NCI-H2196 (cell line): ENCODE results near the gene AKAP11.
"Not testable (repeated sequence)": the region's sequence is repeated elsewhere in the genome, so short reads cannot be mapped to it uniquely, and the experiment has no call there.

Experiments
- DNase-seq: peaks from one replicate; lab custom pipeline; 2025; ENCODE audit not compliant: unreplicated experiment; lab: John Stamatoyannopoulos, UW

Gene AKAP11

GRCh38 chr13:42272115-42272803 is at the start of gene AKAP11:
Gene AKAP11 (plus strand): TSS chr13:42272152. CDS start chr13:42286349, 14,197 bp downstream.
- no peak for DNase-seq

DNA sequence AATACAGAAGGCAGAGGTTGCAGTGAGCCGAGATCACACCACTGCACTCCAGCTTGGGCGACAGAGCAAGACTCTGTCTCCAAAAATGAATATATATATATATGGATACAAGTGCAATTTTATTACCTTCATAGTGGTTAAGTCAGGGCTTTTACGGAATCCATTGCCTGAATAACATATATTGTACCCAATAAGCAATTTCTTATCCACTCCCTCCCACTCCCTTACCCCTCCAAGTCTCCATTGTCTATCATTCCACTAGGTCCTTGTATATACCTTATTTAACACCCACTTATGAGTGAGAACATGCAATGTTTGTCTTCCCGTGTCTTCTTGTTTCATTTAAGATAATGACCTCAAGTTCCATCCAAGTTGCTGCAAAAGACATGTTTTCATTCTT is 48.3 kb upstream of the AKAP11 start:
- DNase-seq, result no peak

DNA sequence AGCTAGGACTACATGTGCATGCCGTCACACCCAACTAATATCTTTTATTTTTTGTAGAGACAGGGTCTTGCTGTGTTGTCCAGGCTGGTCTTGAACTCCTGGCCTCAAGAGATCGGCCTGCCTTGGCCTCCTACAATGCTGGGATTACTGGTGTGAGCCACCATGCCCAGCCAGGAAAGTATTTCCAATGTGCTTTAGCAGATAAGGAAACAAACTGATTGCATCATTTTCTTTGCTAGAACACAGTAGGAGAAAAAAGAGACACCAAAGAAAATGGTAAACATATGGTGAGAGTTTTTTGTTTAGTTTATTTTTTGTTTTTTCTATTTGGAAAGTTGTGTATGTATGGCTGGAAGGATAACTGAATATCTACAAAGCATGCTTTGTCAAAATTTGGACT is 46.9 kb upstream of the AKAP11 start:
- DNase-seq, result no peak

DNA sequence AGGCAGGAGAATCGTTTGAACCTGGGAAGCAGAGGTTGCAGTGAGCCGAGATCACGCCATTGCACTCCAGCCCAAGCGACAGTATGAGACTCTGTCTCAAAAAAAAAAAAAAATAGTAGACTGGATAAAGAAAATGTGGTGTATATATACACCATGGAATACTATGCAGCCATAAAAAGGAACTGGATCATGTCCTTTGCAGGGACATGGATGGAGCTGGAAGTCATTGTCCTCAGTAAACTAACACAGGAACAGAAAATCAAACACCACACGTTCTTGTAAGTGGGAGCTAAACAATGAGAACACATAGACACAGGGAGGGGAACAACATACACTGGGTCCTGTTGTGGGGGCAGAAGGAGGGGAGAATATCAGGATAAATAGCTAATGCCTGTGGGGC is 45.2 kb upstream of the AKAP11 start:
- DNase-seq, result not testable (repeated sequence)

- DNase-seq, result no peak
Observed at GRCh38 chr13:42228527-42228926, 43.4 kb upstream of the AKAP11 start.

DNA sequence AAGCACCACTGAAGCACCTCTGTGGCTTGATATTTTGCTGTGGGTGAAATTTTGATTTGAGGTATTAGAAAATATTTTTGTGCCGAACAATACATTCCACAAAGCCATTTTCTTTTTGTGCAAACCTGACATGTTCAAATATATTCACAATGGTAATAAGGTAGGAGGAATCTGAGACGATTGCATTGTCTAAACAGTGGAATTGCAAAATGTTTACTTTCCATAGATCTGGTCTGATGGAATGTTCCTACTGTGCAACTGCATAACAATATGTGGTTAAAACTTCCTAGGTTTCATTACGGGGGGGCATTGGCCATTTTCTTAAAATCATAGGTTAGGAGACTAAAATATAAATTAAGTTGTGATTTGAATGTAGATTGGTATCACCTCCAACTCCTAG is 42.7 kb upstream of the AKAP11 start:
- DNase-seq, result no peak

DNA sequence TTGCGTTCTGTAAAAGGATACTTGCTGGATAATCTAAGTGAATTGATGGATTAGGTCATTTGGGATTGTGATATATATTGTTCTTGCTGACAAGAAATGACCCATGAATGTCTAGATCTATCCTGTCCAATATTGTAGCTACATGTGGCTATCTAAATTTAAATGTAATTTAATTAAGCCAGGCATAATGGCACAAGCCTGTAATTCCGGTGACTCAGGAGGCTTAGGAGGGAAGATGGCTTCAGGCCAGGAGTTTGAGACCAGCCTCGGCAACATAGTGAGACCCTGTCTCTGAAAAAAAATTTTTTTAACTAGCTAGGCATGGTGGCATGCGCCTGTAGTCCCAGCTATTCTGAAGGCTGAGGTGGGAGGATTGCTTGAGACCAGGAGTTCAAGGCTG is 39.3 kb upstream of the AKAP11 start:
- DNase-seq, result no peak

GRCh38 chr13:42233726-42234125 is 38.2 kb upstream of the AKAP11 start:
- no peak for DNase-seq

- no peak for DNase-seq
Observed at GRCh38 chr13:42239161-42239560, 32.8 kb upstream of the AKAP11 start.

GRCh38 chr13:42239644-42240043 is 32.3 kb upstream of the AKAP11 start:
- no peak for DNase-seq

- DNase-seq, result no peak
Observed at GRCh38 chr13:42246541-42246940, 25.4 kb upstream of the AKAP11 start.

DNA sequence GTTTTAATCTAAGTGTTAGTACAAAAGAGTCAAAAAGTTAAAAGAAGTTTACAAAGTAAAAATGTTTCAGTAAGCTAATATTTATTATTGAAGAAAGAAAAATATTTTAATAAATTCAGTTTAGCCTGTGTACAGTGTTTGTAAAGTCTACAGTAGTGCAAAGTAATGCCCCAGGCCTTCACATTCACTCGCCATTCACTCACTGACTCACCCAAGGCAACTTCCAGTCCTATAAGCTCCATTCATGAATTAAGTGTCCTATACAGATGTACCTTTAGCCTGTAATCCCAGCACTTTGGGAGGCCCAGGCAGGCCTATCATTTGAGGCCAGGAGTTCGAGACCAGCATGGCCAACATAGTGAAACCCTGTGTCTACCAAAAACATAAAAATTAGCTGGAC is 24.1 kb upstream of the AKAP11 start:
- DNase-seq, result no peak

DNA sequence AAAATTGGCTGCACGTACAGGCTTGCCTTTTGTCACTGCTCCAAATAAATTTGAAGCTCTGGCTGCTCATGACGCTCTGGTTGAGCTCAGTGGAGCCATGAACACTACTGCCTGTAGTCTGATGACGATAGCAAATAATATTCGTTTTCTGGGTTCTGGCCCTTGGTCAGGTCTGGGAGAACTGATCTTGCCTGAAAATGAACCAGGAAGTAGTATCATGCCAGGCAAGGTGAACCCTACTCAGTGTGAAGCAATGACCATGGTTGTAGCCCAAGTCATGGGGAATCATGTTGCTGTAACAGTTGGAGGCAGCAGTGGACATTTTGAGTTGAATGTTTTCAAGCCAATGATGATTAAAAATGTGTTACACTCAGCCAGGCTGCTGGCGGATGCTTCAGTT is 16.1 kb upstream of the AKAP11 start:
- DNase-seq, result no peak

DNA sequence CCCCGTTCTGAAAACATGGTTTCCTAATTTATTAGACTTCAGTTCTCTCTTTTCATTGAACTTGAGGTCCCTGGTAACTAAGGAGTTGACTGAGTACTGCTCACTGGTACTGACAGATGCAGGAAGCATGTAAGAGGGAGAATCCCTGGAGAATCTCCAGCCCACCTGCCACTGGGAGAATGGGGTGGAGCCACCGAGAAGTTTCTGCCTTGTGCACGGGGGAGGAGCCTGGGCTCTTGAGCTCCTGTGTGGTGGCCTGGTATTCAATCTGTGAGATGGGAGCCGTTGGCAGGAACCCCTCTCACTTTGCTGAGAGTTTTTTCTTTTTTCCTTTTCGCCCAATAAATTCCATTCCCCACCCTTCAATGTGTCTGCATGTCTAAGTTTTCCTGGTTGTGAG is 13.2 kb upstream of the AKAP11 start:
- no peak for DNase-seq

GRCh38 chr13:42259515-42259914 is 12.4 kb upstream of the AKAP11 start:
- no peak for DNase-seq

- no peak for DNase-seq
Observed at GRCh38 chr13:42260903-42261654, 10.9 kb upstream of the AKAP11 start.

- no peak for DNase-seq
Observed at GRCh38 chr13:42266473-42266872, 5.5 kb upstream of the AKAP11 start.

- no peak for DNase-seq
Observed at GRCh38 chr13:42270160-42270856, 1.6 kb upstream of the AKAP11 start.

DNA sequence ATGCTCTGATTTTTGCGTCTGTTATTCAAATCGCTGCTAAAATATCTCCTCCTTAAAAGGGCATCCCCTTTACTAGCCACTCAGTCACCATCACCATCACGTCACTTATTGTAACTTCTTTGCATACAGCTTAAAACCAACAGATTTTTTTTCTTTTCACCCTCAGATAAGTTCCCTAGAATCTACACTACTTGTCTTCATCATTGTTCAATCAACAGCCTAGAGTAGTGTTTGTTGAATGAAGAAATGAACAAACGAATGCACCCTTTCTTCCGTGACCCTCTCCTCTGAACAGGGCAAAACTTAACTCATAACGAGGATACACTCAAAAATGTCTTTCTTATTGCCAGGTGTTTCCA is 1.1 kb upstream of the AKAP11 start:
- DNase-seq, result no peak

DNA sequence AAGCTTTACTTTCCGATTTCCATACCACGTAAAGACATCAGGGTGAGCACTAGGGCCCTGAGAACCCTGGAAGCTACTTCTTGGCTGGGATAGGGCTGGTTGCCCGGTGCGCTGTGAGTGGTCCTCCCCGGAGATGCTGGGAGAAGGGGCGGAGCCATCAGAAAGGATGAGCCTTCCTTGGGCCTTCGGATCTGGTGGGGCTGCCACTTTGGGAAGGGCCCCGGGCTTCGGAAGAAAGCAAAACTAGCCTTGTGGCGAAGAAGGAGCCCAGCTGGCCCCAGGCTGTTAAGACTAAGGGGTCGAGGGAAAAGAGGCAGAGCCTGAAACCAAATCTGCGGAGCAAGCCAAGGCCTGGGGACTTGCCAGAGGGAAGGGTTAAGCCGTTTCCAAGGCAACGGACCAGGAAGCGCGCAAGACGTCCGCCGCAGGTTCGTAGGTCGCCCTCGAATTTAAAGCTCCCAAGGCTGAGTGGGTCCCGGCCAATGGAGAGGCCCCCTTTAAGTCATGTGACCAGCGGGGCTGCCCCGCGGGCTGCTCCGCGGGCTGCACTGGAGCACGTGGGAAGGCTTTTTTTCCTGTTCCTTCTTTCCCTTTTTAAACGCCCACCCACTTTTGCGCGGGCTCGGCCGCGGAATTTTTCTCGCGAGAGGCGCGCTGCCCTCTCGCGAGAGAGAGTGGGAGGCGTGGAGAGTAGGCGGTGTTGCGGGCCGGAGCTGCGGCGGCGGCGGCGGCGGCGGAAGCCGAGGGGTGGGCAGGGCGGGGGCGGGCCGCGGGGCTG is 426 bp upstream of the AKAP11 start:
- DNase-seq, result peak; percentile 86

DNA sequence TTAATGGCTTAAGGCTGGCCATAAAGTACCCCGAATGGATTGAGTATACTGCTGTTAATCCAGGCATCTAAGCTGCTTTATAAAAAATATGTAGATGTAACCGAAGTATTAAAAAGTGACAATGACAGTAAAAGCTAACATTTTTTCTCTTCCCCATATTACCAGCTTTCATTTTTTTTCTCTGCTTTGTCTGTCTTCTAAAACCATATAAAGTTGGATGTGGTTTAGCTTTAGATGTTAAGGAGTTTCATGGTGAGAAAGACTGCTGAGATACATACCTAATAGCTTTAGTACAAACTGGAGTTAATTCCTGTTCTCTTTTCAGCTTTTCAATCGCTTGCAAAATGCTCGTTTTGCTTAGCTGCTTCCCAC is 838 bp downstream of the AKAP11 start:
- DNase-seq, result no peak
